A549 treated with Hydrocortisone at 1 μM for 4 hours (cell line): ENCODE measurements around the gene RFPL4AL1. TPM values are rescaled to one million over a fixed set of nuclear protein-coding genes. Genes with fewer than 3 reads are reported as not detected.

Experiments
- total RNA-seq: library from RNA; stranded (reverse); fragments of 200-300 nt; extraction: Qiagen RNA extraction; gene quantifications from 5 replicates; pipeline ENCODE4 v1.2.3, GENCODE V29; 2022

Gene RFPL4AL1
- 0.28 TPM in 1 of 5 replicates, not detected in the others for total RNA-seq

GRCh38 chr19:55768818-55769217 is at the start of gene RFPL4AL1:
Gene RFPL4AL1 (plus strand): TSS chr19:55769118. CDS start chr19:55771805, 2,687 bp downstream.

GRCh38 chr19:55738302-55738701 is 30.6 kb upstream of the RFPL4AL1 start, which contains the start of gene NLRP9:
Gene NLRP9 (minus strand): TSS chr19:55738402. CDS start chr19:55738374, 28 bp downstream.

GRCh38 chr19:55758797-55759196 is 10.1 kb upstream of the RFPL4AL1 start, which contains the start of gene RFPL4A:
Gene RFPL4A (plus strand): TSS chr19:55759097. CDS start chr19:55761801, 2,704 bp downstream.

Other genes with a start within 250 kb of the RFPL4AL1 start
- gene SBK2, start 232.0 kb upstream of the RFPL4AL1 start, total RNA-seq: 1.6 to 2.3 TPM (median 2.1 TPM) in 5 replicates
- 1.5 to 2.4 TPM (median 1.7 TPM) in 5 replicates for gene SBK3, start 223.6 kb upstream of the RFPL4AL1 start, total RNA-seq
- 19.9 to 35.0 TPM (median 29.6 TPM) in 5 replicates for gene ZNF579, start 188.3 kb upstream of the RFPL4AL1 start, total RNA-seq
- 18.6 to 24.5 TPM (median 24.2 TPM) in 5 replicates for gene FIZ1, start 169.6 kb upstream of the RFPL4AL1 start, total RNA-seq
- gene ZNF524, start 168.8 kb upstream of the RFPL4AL1 start, total RNA-seq: 11.2 to 18.9 TPM (median 16.4 TPM) in 5 replicates
- gene ZNF865, start 163.5 kb upstream of the RFPL4AL1 start, total RNA-seq: 7.2 to 12.0 TPM (median 10.9 TPM) in 5 replicates
- gene ZNF784, start 144.6 kb upstream of the RFPL4AL1 start, total RNA-seq: 4.6 to 6.1 TPM (median 5.4 TPM) in 5 replicates
- 26.3 to 52.7 TPM (median 47.0 TPM) in 5 replicates for gene ZNF580, start 128.1 kb upstream of the RFPL4AL1 start, total RNA-seq
- 36.1 to 50.8 TPM (median 48.2 TPM) in 5 replicates for gene ZNF581, start 125.5 kb upstream of the RFPL4AL1 start, total RNA-seq
- gene CCDC106, start 120.9 kb upstream of the RFPL4AL1 start, total RNA-seq: 16.8 to 19.4 TPM (median 17.5 TPM) in 5 replicates
- 262 to 324 TPM (median 284 TPM) in 5 replicates for gene U2AF2, start 114.1 kb upstream of the RFPL4AL1 start, total RNA-seq
- 145 to 205 TPM (median 194 TPM) in 5 replicates for gene EPN1, start 93.9 kb upstream of the RFPL4AL1 start, total RNA-seq
- not detected in 5 replicates for gene NLRP9, start 30.7 kb upstream of the RFPL4AL1 start, total RNA-seq
- 0.38 to 1.1 TPM (median 0.84 TPM) in 5 replicates for gene RFPL4A, start 10.0 kb upstream of the RFPL4AL1 start, total RNA-seq
- 0.02 to 0.06 TPM (median 0.03 TPM) in 5 replicates for gene NLRP11, start 62.9 kb downstream of the RFPL4AL1 start, total RNA-seq
- gene NLRP4, start 67.4 kb downstream of the RFPL4AL1 start, total RNA-seq: not detected in 5 replicates
- not detected in 5 replicates for gene NLRP13, start 163.2 kb downstream of the RFPL4AL1 start, total RNA-seq
- gene NLRP8, start 178.7 kb downstream of the RFPL4AL1 start, total RNA-seq: not detected in 5 replicates
- 0.03 to 0.07 TPM (median 0.05 TPM) in 4 of 5 replicates, not detected in the other for gene NLRP5, start 217.7 kb downstream of the RFPL4AL1 start, total RNA-seq